ENCODE measurements around the gene COL21A1.

GRCh38 chr6:56038764-56039163, 208.6 kb downstream of the COL21A1 start:
- TF ChIP-seq ZNF830 (tag by site-specific recombination; IDR thresholded peaks at IDR 0.05; ENCODE audit: low read depth) (no peak), CTCF (tag by site-specific recombination; IDR thresholded peaks at IDR 0.05) (no peak), ELK4 (IDR thresholded peaks at IDR 0.05; ENCODE audit: borderline replicate concordance, low read depth, low read length) (no peak)
- TF ChIP-seq, protein P1, sequence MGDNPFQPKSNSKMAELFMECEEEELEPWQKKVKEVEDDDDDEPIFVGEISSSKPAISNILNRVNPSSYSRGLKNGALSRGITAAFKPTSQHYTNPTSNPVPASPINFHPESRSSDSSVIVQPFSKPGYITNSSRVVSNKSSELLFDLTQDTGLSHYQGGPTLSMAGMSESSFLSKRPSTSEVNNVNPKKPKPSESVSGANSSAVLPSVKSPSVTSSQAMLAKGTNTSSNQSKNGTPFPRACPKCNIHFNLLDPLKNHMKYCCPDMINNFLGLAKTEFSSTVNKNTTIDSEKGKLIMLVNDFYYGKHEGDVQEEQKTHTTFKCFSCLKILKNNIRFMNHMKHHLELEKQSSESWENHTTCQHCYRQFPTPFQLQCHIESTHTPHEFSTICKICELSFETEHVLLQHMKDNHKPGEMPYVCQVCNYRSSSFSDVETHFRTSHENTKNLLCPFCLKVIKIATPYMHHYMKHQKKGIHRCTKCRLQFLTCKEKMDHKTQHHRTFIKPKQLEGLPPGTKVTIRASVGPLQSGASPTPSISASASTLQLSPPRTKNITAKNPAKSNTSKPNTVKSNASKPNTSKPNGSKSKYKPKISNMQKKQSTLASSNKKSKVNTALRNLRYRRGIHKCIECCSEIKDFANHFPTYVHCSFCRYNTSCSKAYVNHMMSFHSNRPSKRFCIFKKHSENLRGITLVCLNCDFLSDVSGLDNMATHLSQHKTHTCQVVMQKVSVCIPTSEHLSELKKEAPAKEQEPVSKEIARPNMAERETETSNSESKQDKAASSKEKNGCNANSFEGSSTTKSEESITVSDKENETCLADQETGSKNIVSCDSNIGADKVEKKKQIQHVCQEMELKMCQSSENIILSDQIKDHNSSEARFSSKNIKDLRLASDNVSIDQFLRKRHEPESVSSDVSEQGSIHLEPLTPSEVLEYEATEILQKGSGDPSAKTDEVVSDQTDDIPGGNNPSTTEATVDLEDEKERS (tag by site-specific recombination; IDR thresholded peaks at IDR 0.05), result no peak
- TF ChIP-seq, protein P2, sequence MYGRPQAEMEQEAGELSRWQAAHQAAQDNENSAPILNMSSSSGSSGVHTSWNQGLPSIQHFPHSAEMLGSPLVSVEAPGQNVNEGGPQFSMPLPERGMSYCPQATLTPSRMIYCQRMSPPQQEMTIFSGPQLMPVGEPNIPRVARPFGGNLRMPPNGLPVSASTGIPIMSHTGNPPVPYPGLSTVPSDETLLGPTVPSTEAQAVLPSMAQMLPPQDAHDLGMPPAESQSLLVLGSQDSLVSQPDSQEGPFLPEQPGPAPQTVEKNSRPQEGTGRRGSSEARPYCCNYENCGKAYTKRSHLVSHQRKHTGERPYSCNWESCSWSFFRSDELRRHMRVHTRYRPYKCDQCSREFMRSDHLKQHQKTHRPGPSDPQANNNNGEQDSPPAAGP (tag by site-specific recombination; IDR thresholded peaks at IDR 0.05), result no peak
- TF ChIP-seq, protein P3, sequence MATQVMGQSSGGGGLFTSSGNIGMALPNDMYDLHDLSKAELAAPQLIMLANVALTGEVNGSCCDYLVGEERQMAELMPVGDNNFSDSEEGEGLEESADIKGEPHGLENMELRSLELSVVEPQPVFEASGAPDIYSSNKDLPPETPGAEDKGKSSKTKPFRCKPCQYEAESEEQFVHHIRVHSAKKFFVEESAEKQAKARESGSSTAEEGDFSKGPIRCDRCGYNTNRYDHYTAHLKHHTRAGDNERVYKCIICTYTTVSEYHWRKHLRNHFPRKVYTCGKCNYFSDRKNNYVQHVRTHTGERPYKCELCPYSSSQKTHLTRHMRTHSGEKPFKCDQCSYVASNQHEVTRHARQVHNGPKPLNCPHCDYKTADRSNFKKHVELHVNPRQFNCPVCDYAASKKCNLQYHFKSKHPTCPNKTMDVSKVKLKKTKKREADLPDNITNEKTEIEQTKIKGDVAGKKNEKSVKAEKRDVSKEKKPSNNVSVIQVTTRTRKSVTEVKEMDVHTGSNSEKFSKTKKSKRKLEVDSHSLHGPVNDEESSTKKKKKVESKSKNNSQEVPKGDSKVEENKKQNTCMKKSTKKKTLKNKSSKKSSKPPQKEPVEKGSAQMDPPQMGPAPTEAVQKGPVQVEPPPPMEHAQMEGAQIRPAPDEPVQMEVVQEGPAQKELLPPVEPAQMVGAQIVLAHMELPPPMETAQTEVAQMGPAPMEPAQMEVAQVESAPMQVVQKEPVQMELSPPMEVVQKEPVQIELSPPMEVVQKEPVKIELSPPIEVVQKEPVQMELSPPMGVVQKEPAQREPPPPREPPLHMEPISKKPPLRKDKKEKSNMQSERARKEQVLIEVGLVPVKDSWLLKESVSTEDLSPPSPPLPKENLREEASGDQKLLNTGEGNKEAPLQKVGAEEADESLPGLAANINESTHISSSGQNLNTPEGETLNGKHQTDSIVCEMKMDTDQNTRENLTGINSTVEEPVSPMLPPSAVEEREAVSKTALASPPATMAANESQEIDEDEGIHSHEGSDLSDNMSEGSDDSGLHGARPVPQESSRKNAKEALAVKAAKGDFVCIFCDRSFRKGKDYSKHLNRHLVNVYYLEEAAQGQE (tag by site-specific recombination; IDR thresholded peaks at IDR 0.05), result no peak

Measured in HEK293 (cell line).